ENCODE data around the gene SPOCD1.

- TF ChIP-seq EZH2 (IDR thresholded peaks at IDR 0.05; ENCODE audit: insufficient read depth, low read length) (no peak), CTCF (IDR thresholded peaks at IDR 0.05; ENCODE audit: insufficient read depth, low read depth, low read length) (no peak)
These were observed 59.9 kb downstream of the SPOCD1 start for GRCh38 chr1:31755850-31756492.
